ENCODE data around the gene ARFGEF3.

DNA sequence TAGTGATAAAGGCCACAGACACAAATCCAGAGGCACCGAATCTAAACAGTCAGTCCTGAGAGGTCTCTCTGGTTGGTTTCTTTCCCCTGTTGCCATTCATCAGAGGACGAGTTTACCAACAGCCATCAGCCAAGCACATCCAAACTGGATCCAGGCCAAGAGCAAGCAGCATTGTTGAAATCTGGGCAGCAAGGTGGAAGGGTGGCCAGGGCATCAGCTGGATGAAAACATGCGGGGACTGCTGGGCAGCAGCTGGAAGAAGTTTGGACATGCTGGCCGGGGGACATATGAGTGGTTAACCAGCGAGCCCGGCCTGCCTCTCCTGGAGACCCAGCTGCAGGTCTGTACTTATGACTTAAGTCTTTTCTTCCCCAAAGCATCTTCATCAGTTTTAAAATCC, 216.1 kb downstream of the ARFGEF3 start, which contains the start of gene SMIM28:
- TF ChIP-seq, protein P1, sequence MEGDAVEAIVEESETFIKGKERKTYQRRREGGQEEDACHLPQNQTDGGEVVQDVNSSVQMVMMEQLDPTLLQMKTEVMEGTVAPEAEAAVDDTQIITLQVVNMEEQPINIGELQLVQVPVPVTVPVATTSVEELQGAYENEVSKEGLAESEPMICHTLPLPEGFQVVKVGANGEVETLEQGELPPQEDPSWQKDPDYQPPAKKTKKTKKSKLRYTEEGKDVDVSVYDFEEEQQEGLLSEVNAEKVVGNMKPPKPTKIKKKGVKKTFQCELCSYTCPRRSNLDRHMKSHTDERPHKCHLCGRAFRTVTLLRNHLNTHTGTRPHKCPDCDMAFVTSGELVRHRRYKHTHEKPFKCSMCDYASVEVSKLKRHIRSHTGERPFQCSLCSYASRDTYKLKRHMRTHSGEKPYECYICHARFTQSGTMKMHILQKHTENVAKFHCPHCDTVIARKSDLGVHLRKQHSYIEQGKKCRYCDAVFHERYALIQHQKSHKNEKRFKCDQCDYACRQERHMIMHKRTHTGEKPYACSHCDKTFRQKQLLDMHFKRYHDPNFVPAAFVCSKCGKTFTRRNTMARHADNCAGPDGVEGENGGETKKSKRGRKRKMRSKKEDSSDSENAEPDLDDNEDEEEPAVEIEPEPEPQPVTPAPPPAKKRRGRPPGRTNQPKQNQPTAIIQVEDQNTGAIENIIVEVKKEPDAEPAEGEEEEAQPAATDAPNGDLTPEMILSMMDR (conservative IDR thresholded peaks at IDR 0.05; ENCODE audit: low read depth in 2 of 2): no peak
- TF ChIP-seq JUNB (IDR thresholded peaks at IDR 0.05; ENCODE audit: unreplicated experiment) (no peak), EZH2 (IDR thresholded peaks at IDR 0.05; ENCODE audit: low read depth, unreplicated experiment) (no peak), POLR2AphosphoS5 (IDR thresholded peaks at IDR 0.05; ENCODE audit: low read depth) (no peak), ZNF114 (CRISPR knock-in tag; IDR thresholded peaks at IDR 0.05) (no peak), ZNF331 (CRISPR knock-in tag; IDR thresholded peaks at IDR 0.05; ENCODE audit: low read depth) (no peak), EZH2phosphoT487 (IDR thresholded peaks at IDR 0.05; ENCODE audit: unreplicated experiment) (no peak), CREB1 (CRISPR knock-in tag; IDR thresholded peaks at IDR 0.05; ENCODE audit: low read depth) (no peak), ETS1 (IDR thresholded peaks at IDR 0.05) (no peak)
- TF ChIP-seq, protein P2, sequence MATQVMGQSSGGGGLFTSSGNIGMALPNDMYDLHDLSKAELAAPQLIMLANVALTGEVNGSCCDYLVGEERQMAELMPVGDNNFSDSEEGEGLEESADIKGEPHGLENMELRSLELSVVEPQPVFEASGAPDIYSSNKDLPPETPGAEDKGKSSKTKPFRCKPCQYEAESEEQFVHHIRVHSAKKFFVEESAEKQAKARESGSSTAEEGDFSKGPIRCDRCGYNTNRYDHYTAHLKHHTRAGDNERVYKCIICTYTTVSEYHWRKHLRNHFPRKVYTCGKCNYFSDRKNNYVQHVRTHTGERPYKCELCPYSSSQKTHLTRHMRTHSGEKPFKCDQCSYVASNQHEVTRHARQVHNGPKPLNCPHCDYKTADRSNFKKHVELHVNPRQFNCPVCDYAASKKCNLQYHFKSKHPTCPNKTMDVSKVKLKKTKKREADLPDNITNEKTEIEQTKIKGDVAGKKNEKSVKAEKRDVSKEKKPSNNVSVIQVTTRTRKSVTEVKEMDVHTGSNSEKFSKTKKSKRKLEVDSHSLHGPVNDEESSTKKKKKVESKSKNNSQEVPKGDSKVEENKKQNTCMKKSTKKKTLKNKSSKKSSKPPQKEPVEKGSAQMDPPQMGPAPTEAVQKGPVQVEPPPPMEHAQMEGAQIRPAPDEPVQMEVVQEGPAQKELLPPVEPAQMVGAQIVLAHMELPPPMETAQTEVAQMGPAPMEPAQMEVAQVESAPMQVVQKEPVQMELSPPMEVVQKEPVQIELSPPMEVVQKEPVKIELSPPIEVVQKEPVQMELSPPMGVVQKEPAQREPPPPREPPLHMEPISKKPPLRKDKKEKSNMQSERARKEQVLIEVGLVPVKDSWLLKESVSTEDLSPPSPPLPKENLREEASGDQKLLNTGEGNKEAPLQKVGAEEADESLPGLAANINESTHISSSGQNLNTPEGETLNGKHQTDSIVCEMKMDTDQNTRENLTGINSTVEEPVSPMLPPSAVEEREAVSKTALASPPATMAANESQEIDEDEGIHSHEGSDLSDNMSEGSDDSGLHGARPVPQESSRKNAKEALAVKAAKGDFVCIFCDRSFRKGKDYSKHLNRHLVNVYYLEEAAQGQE (IDR thresholded peaks at IDR 0.05; ENCODE audit: unreplicated experiment): no peak
